Activated B cell treated with CpG ODN at 0.5 μM for 24 hours (primary cell): ENCODE data around the gene SNX9. TPM values are rescaled to one million over a fixed set of nuclear protein-coding genes. Genes with fewer than 3 reads are reported as not detected.
A peak's percentile ranks its signal among the peaks of the same experiment; 100 is the strongest.

Experiments
- ATAC-seq: fragments of 200-7000 bp; cut with Tn5 transposase; one replicate; pipeline ENCODE4 v1.10.0; 2021; ENCODE audit warnings: low read depth, mild to moderate bottlenecking, moderate library complexity
- CTCF ChIA-PET: fragments of 350-600 bp; sonication (Branson Sonifier 250); formaldehyde crosslinking; loops from one replicate; lab custom pipeline; 2021; ENCODE audit warnings: antibody characterized with exemption; lab: Charles Lee
- POLR2A ChIA-PET: fragments of 350-600 bp; sonication (Branson Sonifier 250); formaldehyde crosslinking; loops from one replicate; lab custom pipeline; 2021; ENCODE audit warnings: antibody characterized with exemption; lab: Charles Lee
- DNase-seq: peaks from one replicate; pipeline ENCODE4 v3.0.0; 2022
- H3K27ac Mint-ChIP-seq: one replicate; pipeline ENCODE4 v1.8.0; 2020; ENCODE audit warnings: mixed read lengths
- H3K27me3 Mint-ChIP-seq: one replicate; pipeline ENCODE4 v1.8.0; 2021; ENCODE audit warnings: mixed read lengths
- H3K36me3 Mint-ChIP-seq: one replicate; pipeline ENCODE4 v1.8.0; 2021; ENCODE audit warnings: low read depth, mixed read lengths
- H3K4me1 Mint-ChIP-seq: one replicate; pipeline ENCODE4 v1.8.0; 2021; ENCODE audit warnings: mixed read lengths
- H3K4me3 Mint-ChIP-seq: one replicate; pipeline ENCODE4 v1.8.0; 2020; ENCODE audit warnings: mild to moderate bottlenecking, mixed read lengths
- H3K9me3 Mint-ChIP-seq: one replicate; pipeline ENCODE4 v1.8.0; 2020; ENCODE audit warnings: mixed read lengths
- intact Hi-C: fragments of 100-400 bp; cut with micrococcal nuclease; formaldehyde crosslinking; loops from one replicate; pipeline ENCODE4 v1.15.1; 2024
- total RNA-seq: library from RNA; stranded (reverse); gene quantifications from 2 replicates; pipeline ENCODE4 v1.2.3, GENCODE V29; 2022
- TF ChIP-seq, protein P1 (sequence below): fragments of 200-600 bp; IDR thresholded peaks from one replicate; pipeline ENCODE4 v1.8.0; 2022; ENCODE audit warnings: antibody characterized with exemption, mild to moderate bottlenecking

SNX9 gene
- total RNA-seq, 1 donor from 2014 or later, result 40.0 TPM

DNA sequence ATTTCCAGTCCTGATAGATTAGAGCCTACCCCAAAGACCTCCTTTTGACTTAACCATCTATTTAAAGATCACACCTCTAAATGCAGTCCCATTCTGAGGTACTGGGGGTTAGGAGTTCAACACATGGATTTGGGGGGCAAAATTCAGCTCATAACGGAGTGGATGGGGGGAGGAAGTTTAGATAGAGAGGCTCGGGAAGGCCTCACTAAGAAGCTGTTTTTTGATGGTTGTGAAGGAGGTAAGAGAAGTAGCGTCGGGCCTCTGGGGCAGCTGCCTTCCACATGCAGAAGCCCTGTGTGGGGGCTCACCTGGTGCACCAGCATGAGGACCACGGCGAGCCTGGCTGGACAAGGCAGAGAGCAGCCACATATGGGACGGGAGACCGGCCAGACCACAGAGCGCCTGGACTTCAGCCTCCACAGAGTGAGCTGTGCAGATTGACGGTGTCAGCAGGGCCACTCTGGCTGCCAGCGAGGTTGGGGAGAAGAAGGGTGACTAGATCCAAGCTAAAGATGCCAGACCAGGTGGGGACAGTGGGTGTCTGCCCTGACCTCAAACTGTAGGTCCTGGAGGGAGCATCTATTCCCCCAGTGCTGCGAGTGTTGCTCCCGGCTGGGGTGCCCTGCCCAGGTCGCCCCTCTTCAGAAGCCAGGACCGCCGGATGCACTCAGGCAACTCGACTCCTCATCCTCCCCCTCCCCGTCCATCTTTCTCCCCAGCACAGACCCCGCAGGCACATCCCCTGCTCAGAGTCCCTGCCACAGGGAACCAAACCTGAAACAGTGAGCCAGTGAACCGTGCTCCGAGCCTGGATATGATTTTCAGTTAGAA lies 153.5 kb downstream of the SNX9 start:
- ATAC-seq, result no peak
- H3K4me1 Mint-ChIP-seq, result peaks cover 13% of the 10 kb centered on the region
- H3K27ac Mint-ChIP-seq, result no peak overlapping the region
- POLR2A ChIA-PET, result interaction anchor here (0.5 kb wide), 1 partner anchor 150 kb away, joined by 3 read pairs; no protein-coding TSS in a partner anchor
- H3K4me3 Mint-ChIP-seq, result no peak overlapping the region
- H3K36me3 Mint-ChIP-seq, result no peaks in the 10 kb centered on the region
- no peaks in the 10 kb centered on the region for H3K9me3 Mint-ChIP-seq
- peaks cover 3% of the 10 kb centered on the region for H3K27me3 Mint-ChIP-seq
- TF ChIP-seq, protein P1, sequence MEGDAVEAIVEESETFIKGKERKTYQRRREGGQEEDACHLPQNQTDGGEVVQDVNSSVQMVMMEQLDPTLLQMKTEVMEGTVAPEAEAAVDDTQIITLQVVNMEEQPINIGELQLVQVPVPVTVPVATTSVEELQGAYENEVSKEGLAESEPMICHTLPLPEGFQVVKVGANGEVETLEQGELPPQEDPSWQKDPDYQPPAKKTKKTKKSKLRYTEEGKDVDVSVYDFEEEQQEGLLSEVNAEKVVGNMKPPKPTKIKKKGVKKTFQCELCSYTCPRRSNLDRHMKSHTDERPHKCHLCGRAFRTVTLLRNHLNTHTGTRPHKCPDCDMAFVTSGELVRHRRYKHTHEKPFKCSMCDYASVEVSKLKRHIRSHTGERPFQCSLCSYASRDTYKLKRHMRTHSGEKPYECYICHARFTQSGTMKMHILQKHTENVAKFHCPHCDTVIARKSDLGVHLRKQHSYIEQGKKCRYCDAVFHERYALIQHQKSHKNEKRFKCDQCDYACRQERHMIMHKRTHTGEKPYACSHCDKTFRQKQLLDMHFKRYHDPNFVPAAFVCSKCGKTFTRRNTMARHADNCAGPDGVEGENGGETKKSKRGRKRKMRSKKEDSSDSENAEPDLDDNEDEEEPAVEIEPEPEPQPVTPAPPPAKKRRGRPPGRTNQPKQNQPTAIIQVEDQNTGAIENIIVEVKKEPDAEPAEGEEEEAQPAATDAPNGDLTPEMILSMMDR, result no peak
- CTCF ChIA-PET, result interaction anchor here (0.7 to 1.3 kb wide), 2 partner anchors 31 to 97 kb away, joined by 3 read pairs; no protein-coding TSS in a partner anchor
- intact Hi-C loops, result no loop called here
- no peak for DNase-seq

GRCh38 chr6:157977176-157977804 lies 154.2 kb downstream of the SNX9 start:
- intact Hi-C loops, result no loop called here
- Mint-ChIP-seq H3K4me3 (no peak overlapping the region), H3K27me3 (peaks cover 3% of the 10 kb centered on the region), H3K27ac (no peak overlapping the region), H3K9me3 (no peaks in the 10 kb centered on the region), H3K36me3 (no peaks in the 10 kb centered on the region), H3K4me1 (peaks cover 14% of the 10 kb centered on the region)
- CTCF ChIA-PET, result interaction anchor here (0.7 to 1.3 kb wide), 2 partner anchors 30 to 97 kb away, joined by 3 read pairs; no protein-coding TSS in a partner anchor
- DNase-seq (no peak), ATAC-seq (no peak)
- POLR2A ChIA-PET, result no interaction called here
- TF ChIP-seq, protein P1, result no peak

DNA sequence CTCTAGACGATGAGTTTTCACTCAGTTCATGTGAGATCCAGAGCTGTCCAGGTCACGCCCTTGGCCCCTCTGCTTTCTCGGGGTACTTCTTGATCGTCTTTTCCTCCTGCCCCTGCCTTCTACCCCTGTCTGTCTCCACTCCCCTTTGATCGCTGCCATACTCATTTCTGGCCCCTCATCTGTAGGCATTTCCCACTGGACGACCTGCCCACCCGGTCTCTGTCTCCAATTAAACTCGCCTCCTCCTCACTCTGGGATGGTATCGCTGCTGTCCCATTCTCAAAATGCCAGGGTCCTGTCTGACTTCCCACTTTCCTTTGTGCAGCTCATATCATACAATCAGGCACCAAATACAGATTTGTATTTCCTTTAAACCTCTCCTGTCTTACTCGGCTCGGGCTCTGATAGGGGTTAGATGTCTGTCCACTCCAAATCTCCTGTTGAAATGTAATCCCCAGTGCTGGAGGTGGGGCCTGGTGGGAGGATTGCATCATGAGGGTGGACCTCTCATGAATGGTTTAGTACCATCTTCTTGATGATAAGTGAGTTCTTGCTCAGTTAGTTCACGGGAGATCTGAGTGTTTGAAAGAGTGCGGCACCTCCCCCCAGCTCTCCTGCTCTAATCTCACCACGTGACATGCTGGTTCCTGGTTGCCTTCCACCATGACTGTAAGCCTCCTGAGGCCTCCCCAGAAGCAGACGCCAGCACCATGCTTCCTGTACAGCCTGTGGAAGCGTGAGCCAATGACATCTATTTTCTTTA lies 155.2 kb downstream of the SNX9 start:
- CTCF ChIA-PET, result no interaction called here
- Mint-ChIP-seq H3K27ac (no peak overlapping the region), H3K27me3 (peaks cover 3% of the 10 kb centered on the region), H3K9me3 (no peaks in the 10 kb centered on the region), H3K4me1 (peaks cover 23% of the 10 kb centered on the region), H3K4me3 (no peak overlapping the region), H3K36me3 (peaks cover 2% of the 10 kb centered on the region)
- DNase-seq, result no peak
- POLR2A ChIA-PET, result interaction anchor here (0.7 kb wide), 1 partner anchor 42 kb away, joined by 3 read pairs; no protein-coding TSS in a partner anchor
- intact Hi-C loops, result no loop called here
- no peak for ATAC-seq
- TF ChIP-seq, protein P1, result no peak

DNA sequence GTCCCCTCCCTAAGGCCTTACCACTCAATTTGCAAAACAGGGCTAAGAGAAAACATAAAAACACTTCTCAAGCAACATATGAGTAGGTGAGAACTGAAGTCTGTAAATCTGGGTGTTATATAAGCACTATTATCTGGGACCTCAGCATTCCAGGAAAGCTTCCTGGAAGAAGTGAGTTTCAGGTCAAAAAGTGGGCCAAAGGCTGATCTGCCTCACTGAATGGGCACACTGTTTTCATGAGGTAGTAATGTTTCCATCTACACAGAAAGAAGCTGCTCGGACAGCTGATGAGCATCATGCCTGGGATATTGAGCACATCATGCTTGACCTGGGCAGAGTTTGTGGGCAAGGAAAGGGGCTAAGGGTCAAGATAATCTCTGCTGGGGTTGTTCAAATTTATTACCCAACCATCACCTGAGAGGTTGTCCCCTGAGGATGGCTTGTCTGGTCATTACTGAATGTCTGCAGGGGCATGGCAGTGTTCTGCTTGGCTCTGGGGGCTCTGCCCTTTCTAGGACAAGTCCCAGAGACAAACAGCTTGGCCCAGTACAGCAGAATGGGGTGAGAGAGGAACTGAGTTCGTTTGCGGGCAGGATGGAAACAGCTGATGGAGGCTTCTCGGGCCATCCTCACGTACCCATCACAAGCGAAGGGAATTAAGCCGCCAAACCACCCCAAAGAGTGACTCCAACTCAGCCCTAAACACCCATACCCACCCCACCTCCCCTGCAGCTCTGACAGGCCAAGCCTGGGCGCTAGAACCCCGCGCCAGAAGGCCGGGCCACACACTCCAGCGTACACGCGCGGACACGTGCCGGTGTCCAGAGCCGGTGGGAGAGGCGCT lies 157.5 kb downstream of the SNX9 start:
- ChIA-PET CTCF (interaction anchor here (1.6 to 5.3 kb wide), 2 partner anchors 9 to 46 kb away, joined by 3 to 28 read pairs; no protein-coding TSS in a partner anchor), POLR2A (interaction anchor here (5.7 kb wide), 1 partner anchor 46 kb away, joined by 32 read pairs; no protein-coding TSS in a partner anchor)
- Mint-ChIP-seq H3K27me3 (no peaks in the 10 kb centered on the region), H3K4me3 (peak overlapping the region; percentile 89), H3K36me3 (peaks cover 2% of the 10 kb centered on the region), H3K4me1 (peaks cover 43% of the 10 kb centered on the region), H3K27ac (peak overlapping the region; percentile 2), H3K9me3 (no peaks in the 10 kb centered on the region)
- DNase-seq, result peak; percentile 48
- TF ChIP-seq, protein P1, result no peak
- peak; percentile 2 for ATAC-seq
- intact Hi-C loops, result loop anchor here (1.0 to 5.0 kb wide), 5 partner anchors 10 to 218 kb away; partner anchors contain the start of genes GTF2H5 and SERAC1
